HG03469 (cell line): ENCODE data around the gene NRXN3.

Source experiments
- ATAC-seq: cut with Tn5 transposase; IDR thresholded peaks from one replicate; pipeline ENCODE4 v1.9.1; 2021; ENCODE audit warnings: mild to moderate bottlenecking, moderate library complexity, moderate number of reproducible peaks; ENCODE audit not compliant: unreplicated experiment

The NRXN3 gene

DNA sequence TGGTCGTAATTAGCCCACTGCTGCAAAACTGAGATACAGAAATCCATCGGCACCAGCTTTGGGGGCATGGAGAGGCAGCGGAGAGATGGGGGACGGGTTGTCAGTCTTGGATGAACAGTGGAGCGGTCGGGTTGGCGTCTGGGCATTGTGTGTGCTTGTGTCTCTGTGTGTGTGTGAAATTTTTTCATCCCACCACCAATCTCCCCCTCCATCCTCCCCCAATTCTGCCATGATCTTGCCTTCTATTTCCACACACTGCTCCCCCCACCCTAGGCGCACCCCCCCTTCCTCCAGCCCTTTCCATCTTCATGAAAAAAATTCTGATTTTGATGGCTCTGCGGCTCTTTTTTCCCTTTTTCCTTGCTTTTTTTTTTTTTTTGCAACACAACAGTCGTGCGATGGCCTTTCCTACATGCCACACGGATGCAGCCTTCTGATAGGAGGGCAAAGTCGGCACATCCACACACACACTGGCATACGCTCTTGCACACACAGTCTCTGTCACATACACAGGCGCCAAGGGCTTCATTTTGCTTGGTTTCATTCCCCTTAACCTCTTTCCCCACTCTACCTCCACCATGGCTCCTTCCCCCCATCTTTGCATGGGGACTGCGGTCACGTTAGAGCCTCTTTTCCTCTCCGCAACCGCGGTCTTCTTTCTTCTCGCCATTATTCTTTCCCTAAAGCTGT lies 3.3 kb downstream of the NRXN3 start:
- ATAC-seq = no peak

DNA sequence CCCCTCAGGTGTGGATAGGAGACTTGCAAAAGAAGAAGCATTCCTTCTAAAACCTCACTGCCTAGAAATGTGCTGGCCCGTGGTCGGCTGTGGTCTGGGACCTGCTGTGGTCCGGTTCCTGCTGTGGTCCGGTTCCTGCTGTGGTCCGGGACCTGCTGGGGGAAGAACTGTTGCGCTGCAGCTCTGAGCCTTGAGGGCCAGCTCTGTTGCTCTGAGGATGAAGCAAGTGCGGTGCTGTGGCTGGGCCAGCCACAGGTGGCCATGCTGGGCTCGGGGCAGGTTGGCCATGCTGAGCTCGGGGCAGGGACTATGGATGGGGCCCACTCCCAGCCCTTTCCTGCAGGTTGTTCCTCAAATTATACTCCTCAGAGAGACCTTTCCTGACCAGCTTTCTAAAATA lies 5.2 kb downstream of the NRXN3 start:
- ATAC-seq = no peak

DNA sequence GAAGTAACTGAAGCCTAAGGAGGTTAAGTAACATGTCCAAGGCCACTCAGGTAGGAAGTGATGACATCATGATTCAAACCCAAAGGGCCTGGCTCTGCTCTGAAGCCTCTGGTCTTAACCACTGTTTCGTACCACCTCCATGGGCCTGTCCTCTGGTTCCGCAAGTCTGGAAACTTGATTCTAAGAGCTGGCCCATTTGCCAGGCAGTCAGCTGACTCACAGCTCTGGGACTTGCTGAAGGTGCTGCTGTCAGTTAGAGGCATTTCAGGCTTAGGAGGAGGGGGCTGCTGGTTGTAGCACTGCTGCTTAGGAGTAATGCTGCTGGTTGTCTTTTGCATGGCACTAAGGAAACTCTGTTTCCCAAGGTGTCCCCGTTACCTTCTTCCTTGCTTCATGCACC lies 7.9 kb downstream of the NRXN3 start:
- no peak for ATAC-seq

DNA sequence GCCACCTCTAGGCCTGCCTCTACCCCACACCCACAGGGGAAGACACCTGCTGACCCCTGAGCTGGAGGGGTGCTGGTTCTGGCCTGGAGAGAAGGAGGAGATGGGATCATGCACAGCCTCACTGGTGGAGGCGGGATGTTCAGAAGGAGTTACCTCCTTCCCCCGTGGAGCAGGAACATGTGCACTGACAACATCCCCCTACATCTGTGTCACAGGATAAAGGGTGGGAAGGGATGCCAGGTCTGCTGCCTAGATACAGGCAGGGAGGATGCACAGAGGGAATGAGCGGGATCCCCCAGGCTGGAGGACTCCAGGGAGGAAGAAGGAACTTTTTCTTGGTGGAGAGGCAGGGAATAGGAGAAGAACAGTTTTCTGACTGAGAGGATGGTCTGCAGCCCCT lies 8.8 kb downstream of the NRXN3 start:
- no peak for ATAC-seq

DNA sequence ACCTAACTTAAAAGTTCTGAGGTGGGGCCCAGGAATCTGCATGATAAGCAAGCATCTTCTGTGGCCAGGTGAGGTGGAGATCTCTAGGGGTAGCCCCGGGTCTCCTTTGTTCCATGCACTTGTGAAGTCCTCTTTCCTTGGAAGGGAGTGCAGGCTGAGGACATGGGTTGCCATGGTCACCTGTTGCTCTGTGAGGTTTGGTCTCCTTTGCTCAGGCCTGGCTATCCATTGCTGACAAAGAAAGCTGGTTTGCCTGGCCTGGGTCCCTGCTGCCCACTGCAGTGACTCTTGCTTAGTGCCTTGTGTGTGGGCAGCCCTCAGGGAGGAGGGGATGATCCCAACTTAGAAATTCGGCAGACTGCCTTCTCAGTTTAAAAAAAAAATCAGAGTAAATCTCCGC lies 11.1 kb downstream of the NRXN3 start:
- ATAC-seq = no peak

DNA sequence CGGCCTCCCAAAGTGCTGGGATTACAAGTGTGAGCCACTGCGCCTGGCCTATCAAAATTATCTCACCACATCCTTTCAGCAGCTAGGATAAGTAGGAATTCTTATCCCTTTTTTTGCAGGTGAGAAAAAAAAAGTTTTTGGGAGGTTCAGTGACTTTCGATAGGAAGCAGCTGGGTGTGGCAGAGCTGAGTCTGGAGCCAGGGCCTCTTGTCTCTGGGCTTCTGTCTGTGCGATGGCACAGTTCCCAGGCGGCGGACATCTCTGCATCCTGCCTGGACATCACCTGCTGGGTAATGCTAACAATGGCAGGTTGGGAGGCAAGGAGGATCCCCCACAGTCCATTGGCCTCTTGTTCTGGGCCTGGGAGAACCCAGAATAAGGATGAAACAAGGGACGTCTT lies 12.5 kb downstream of the NRXN3 start:
- ATAC-seq = no peak

DNA sequence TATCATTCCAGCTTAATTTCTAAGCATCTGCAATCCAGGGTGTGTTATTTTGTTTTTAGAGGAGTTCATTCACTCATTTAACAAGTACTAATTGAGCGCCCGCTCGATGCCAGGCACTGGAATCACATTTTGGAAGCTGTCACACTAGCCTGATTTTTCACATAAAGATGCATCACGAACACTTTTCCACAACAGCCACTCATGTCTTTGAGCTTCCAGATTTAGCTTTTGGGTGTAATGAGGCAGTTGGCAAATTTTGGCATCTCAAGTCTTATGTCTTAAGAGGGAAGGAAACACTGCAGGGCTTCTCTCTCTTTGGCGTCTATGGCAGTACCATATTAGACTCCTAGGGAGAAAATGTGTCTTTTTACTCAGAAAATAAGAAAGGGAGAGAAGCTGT lies 14.0 kb downstream of the NRXN3 start:
- no peak for ATAC-seq

DNA sequence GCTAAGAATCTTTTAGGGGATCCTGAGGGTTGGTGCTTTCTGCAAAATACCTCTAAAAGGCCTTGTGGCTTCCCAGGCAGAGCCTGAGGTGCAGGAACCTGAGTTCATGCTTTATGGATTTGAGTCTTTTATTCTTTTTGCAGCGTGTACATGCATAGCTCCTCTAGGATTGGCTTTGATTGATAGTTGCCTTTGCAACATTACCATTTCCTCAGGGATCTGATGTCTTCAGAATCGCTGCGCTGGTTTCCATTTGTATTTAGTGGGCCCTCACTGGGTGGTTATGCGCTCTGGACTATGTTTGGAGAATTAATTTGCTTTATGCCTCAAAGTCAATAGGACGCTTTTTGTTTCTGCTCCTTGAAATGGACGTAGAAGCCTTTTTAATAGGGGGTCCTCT lies 16.1 kb downstream of the NRXN3 start:
- no peak for ATAC-seq

DNA sequence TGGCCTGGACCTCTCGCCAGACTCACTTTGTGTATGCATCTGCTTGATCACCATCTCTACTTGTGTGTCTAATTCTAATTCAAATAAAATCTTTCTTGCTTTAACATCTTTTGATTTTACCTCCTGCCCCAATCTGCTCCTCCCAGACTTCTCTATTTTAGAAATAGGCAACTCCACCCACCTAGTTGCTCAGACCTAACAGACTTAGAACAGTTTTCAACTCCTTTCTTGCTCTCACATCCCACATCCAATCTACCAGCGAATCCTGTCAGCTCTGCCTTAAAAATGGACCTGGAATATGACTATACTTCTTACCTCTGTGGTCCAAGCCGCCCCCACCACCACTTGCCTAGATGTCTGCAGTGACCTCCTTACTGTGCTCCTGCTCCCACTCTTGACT lies 18.7 kb downstream of the NRXN3 start:
- no peak for ATAC-seq

DNA sequence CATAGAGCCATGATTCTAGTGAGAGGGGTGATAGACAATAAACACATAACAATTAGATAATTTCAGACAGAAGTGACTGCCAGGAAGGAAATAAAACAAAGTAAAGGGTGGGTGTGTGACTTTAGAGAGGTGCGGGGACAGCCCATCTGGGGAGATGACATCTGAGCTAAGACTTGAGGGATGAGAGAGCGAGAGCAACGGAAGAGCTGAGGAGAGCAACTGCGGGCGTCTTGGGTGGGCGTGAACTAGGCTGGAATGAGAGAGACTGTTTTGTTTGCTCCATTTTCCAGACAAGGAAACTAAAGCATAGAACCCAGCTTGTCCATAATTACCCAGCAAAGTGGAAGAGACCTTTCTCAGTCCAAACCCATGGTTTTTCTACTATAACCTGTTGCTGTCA lies 25.3 kb downstream of the NRXN3 start:
- ATAC-seq = no peak

DNA sequence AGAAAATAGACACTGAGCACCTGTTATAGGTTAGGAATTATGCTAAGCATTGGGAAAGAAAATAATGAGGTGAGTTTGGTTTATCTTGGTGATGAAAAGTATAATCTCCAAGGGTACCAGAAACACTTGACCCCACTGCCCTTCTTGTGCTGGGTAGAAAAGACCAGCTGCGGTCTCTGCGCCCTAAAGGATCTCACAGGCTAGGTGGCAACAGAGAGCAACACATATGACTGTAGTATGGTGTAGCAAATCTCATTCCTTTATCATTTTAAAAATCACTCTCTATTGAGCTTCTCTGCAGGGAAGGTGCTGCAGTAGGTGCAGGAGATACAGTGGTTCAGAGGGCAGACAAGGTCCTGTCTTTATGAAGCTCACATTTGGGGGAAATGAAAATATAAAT lies 26.1 kb downstream of the NRXN3 start:
- no peak for ATAC-seq

DNA sequence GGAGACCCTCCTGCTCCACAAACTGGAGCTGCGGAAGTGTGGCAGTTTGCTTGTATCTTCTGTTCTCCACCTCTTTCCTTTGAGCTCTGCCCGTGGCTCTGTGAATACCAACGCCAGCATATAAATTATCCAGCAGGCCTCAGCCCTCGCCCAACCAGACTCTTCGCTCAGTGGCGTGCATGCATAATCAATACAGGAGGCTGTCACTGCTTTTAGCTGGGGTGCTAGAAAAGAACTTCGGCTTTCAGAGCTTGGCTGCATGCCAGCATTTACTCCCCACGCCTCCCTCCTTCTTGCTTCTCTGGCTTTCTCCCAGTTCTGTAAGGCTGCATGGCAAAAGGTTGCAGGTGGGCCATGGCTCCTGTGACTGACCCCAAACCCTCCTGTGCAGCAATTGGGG lies 26.9 kb downstream of the NRXN3 start:
- no peak for ATAC-seq

DNA sequence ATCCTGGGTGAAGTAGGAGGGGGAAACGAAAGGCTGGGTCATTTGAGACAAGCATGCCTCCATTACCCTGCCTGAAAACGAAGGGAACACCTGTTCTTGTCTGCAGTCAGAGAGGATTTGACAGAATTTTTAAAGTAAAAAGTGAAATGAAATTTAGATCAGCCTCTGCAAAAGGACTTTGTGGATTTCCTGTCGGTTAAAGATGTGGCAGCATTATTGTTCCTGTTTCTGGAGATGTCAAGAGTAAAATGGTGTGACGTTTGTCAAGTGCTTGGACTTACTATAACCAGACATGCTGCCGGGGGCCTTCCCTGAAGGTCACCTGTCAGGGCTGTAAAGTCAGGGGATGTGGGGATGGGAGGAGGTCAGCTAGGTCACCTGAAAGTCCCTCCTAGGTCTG lies 32.0 kb downstream of the NRXN3 start:
- ATAC-seq = peak; percentile 46

DNA sequence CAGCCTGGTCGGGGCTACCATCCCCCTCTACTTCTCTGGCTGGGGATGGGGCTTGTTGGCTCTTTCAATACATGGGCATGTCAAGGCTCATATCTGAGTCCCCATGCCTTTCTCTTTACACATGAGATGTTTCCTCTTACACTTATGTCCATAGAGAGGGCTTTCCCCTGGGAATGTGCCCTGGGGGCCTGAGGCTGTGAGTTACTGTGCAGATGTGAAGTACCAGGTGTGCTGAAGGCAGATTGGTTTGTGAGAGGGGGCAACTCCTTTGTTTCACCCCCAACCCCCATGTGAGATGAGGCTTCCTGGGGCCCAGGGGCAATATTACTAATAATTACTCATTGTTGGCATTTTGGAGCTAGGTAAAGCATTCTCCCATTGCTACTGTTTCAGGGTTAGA lies 32.8 kb downstream of the NRXN3 start:
- ATAC-seq = no peak

DNA sequence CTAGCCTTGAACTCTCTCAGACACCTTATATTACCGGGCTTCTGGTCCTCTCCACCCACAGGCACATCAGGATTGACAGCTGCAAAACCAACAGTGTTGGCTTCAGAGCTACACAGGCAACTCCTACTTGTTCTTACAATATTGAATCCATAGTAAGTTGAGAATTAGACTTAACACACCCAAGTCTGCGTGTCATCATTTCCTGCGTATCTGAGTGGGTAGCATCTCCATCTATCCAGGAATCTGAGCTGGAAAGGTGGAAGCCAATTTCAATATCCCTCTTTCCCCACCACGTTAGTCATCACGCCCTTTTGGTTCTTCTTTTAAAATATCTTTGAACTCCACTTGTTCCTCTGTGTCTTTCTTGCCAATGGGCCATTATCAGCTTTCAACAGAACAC lies 37.2 kb downstream of the NRXN3 start:
- ATAC-seq = no peak

DNA sequence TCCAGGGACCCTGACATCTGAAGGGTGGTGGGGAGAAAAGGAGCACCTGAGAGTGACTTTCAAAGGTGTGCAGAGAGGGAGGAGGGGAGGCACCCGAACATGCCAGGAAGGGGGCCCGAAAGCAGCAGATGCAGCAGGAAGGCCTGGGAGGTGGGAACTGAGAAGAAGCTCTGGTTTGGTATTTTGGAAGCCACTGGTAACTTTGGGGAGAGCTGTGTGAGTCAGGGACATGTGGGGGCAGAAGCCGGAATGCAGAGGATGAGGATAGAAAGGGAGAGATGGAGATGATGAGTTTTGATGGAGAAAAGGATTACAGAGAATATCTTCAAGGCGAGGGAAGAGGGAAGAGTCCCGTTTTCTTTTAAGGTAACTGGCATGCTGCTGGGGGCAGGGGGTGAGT lies 50.1 kb downstream of the NRXN3 start:
- ATAC-seq = no peak

DNA sequence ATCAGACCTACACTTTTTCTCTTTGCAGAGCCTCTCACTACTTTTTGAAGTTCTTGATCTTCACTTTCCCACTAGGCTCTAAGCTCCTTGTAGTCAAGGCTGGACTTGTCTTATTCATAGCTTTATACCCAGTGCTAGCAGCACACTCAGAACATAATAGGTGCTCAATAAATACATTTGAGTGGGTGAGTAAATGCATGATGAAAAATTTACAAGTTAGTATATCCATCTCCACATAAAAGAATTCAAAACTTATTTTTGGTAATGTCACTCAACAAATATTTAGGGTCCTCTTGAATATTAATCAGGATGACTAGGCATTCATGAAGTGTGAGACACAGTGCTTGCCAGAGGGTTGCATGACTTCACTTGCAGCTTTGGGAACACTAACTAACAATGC lies 52.6 kb downstream of the NRXN3 start:
- no peak for ATAC-seq

DNA sequence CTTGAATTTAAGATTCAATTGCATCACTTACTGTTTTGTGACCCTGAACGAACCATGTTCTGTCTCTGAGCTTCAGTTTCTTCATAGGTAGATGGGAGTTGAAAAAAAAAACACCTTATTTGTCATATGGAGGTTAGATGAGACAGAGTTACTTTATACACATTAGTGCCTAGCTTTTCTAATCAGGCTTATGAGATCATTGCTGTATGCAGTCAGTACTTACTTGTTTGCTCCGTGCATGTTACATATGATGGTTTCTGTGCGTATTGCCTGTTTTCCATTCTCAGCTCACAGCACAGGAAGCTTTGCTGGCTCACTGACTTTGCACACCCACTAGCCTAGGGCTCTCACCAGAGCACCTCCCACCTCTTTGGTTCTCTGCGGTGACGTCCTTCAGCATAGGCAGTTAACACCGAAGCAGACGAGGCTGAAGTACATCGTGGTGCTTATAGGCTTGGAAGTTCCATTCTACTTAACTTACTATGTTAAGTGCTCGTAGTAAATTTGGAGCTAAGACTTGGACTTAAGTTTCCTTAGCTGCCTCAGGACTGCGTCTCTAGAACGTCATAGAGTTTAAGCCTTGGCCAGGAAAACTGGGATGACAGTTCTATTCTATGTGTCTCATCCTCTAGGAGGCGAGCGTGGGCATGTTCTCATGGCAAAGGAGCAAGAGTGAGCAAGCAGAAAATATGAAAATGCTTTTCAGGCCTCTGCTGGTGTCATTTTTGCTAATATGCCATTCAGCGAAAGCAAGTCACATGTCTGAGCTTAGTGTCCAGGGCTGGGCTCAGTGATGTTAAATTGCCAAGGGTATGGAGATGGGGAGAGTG lies 57.3 kb downstream of the NRXN3 start:
- no peak for ATAC-seq

DNA sequence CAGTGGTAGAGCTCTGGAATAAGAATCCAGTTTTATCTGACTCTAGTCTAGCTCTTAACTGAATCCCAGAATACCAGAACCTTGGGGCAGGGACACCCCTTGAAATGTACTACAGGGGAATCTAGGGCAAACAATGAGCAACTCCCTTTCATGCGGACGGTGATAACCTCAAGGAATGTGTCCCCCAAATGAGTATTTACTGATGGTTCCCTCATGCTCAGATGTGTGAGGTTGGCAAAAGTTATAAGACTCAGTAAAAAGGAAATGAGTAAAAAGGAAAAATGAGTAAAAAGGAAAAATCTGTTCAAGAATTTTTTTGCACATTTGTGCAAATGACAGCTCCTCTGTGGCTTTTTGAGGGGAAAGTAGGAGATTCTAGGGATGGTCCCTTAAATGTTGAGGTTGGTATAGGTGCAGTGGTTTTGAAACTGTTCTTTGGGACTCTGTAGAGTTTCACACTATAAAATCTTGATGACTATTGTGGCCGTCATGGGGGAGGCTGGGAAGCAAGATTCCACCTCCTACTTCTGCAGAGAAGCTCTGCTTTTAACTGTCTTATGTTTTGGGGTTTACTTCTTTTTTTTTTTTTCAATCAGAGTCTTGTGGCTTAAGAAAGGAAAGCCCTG lies 58.6 kb downstream of the NRXN3 start:
- no peak for ATAC-seq

DNA sequence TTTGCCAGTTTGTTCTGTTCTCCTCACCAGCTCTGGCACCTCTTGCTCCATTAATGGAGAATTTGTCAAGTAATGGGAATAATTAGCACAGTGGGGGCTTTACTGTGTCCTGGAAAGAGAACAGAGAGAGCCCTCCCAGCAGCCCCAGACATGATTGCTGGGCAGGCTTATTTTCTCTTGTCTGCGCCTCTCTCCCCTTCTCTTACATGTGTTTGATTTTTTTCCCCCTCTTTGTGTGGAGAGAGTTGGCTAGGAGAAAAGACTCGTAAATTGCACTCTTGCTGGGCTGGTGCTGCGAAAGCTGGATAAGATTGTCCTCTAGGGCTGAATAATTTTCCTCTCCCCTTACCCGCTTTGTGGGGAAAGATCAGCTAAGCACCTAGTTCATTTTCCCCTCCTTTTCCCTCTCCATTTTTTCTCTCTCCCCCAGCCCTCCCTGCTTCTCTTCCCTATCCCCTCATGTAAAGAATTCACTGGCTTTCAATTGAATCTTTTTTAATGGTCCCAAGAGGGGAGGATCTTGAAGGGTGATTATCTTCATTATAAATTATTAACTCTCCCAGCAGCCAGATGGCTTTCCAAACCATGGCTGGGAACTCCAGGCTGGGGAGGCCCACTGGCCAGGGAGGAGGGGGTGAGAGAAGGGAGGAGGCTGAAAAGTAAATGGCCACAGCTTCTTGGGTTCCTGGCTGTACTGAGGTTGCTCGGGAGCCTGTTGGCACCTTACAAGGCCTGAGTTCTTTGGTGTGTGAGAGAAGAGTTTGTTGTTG lies 62.2 kb downstream of the NRXN3 start:
- no peak for ATAC-seq

DNA sequence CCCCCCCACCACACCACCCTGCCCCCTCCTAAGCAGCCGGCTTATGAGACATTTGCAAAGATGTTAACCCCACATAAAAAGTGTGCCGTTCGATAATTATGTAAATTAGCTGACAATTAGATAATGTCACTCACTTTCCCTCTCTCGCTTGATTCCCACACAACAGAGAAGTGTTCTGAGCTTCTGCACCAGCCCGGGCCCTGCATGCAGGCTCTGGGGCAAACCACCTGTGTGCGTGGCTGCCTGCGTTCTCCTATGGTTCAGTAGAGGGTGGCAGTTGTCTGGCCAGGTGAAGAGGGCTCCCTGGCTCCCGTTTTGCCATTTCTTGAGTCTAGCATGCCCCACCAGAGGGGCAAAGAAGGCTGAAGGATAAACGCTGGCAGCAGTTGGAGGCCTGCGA lies 68.0 kb downstream of the NRXN3 start:
- no peak for ATAC-seq
